WERI-Rb-1 (cell line): ENCODE data around the gene SERAC1.

Experiments
- DNase-seq: peaks from one replicate; pipeline ENCODE4 v3.0.0-alpha.2; 2020
- H3K27ac ChIP-seq: fragments of 250-450 bp; sonication (Bioruptor Pico); 2 replicates; pipeline ENCODE4 v1.5.1; 2020; ENCODE audit warnings: mild to moderate bottlenecking, moderate library complexity
- H3K27me3 ChIP-seq: fragments of 250-450 bp; sonication (Bioruptor Pico); 2 replicates; pipeline ENCODE4 v1.5.1; 2021; ENCODE audit warnings: mild to moderate bottlenecking, low read depth, moderate library complexity; ENCODE audit not compliant: insufficient read depth, severe bottlenecking
- H3K36me3 ChIP-seq: fragments of 250-450 bp; sonication (Bioruptor Pico); 2 replicates; pipeline ENCODE4 v1.5.1; 2020; ENCODE audit warnings: mild to moderate bottlenecking, moderate library complexity
- H3K4me3 ChIP-seq: 2 replicates; pipeline ENCODE4 v1.5.1; 2011; ENCODE audit warnings: low read depth, mild to moderate bottlenecking, control low read depth, low read length
- H3K9me3 ChIP-seq: fragments of 250-450 bp; sonication (Bioruptor Pico); 2 replicates; pipeline ENCODE4 v1.5.1; 2021; ENCODE audit warnings: mild to moderate bottlenecking, moderate library complexity; ENCODE audit not compliant: severe bottlenecking
- CTCF ChIP-seq: IDR thresholded peaks from 2 replicates; pipeline ENCODE4 v1.5.1; 2011; ENCODE audit warnings: low read depth, mild to moderate bottlenecking, control low read depth, inconsistent platforms, low read length

Gene SERAC1

GRCh38 chr6:158206740-158207421, 38.8 kb upstream of the SERAC1 start:
- TF ChIP-seq CTCF: no peak
- no peaks in the 10 kb centered on the region for H3K36me3 ChIP-seq
- DNase-seq: no peak
- H3K27ac ChIP-seq: no peak overlapping the region
- no peaks in the 10 kb centered on the region for H3K27me3 ChIP-seq
- H3K4me3 ChIP-seq: no peak overlapping the region
- H3K9me3 ChIP-seq: no peaks in the 10 kb centered on the region

- peak; percentile 72 for TF ChIP-seq CTCF
- Histone ChIP-seq H3K27me3 (no peaks in the 10 kb centered on the region), H3K27ac (no peak overlapping the region), H3K9me3 (no peaks in the 10 kb centered on the region), H3K4me3 (no peak overlapping the region), H3K36me3 (no peaks in the 10 kb centered on the region)
- peak; percentile 62 for DNase-seq
Measured at GRCh38 chr6:158205169-158205944, 37.3 kb upstream of the SERAC1 start.

- H3K4me3 ChIP-seq: no peak overlapping the region
- no peaks in the 10 kb centered on the region for H3K27me3 ChIP-seq
- TF ChIP-seq CTCF: no peak
- no peaks in the 10 kb centered on the region for H3K9me3 ChIP-seq
- H3K36me3 ChIP-seq: no peaks in the 10 kb centered on the region
- DNase-seq: no peak
- no peak overlapping the region for H3K27ac ChIP-seq
Measured at GRCh38 chr6:158198461-158198860, 30.4 kb upstream of the SERAC1 start.

- DNase-seq: no peak
- H3K27me3 ChIP-seq: no peaks in the 10 kb centered on the region
- H3K36me3 ChIP-seq: peaks cover 7% of the 10 kb centered on the region
- no peak overlapping the region for H3K4me3 ChIP-seq
- H3K27ac ChIP-seq: no peak overlapping the region
- TF ChIP-seq CTCF: no peak
- H3K9me3 ChIP-seq: no peaks in the 10 kb centered on the region
Measured at GRCh38 chr6:158194487-158195280, 26.6 kb upstream of the SERAC1 start.

- no peak for DNase-seq
- H3K9me3 ChIP-seq: no peaks in the 10 kb centered on the region
- no peak for TF ChIP-seq CTCF
- H3K4me3 ChIP-seq: no peak overlapping the region
- no peak overlapping the region for H3K27ac ChIP-seq
- peaks cover 8% of the 10 kb centered on the region for H3K36me3 ChIP-seq
- H3K27me3 ChIP-seq: no peaks in the 10 kb centered on the region
Measured at GRCh38 chr6:158191761-158192160, 23.7 kb upstream of the SERAC1 start.
